SK-N-MC (cell line): ENCODE results near the gene PDE4B.

ENCODE experiments used
- EZH2 ChIP-seq: fragments of 200-600 bp; sonication (generic); IDR thresholded peaks from one replicate; pipeline ENCODE4 v1.6.1; 2017; ENCODE audit warnings: antibody characterized with exemption
- POLR2AphosphoS5 ChIP-seq: IDR thresholded peaks from 2 replicates; pipeline ENCODE4 v1.6.1; 2012; ENCODE audit warnings: mild to moderate bottlenecking, low read depth, low read length, borderline replicate concordance

GRCh38 chr1:65791801-65792668 lies 660 bp upstream of the PDE4B start:
- no peak for TF ChIP-seq POLR2AphosphoS5
- TF ChIP-seq EZH2 = no peak
